Keratinocyte (primary cell): ENCODE data around the gene FLAD1. TPM values are rescaled to one million over a fixed set of nuclear protein-coding genes. Genes with fewer than 3 reads are reported as not detected.

Experiments
- DNase-seq: peaks from one replicate; pipeline ENCODE4 v3.0.0-alpha.2; 2011; ENCODE audit warnings: low read depth, missing footprints, low spot score
- FAIRE-seq: peaks from 2 replicates; lab custom pipeline; 2011; peaks lifted over from hg19 to GRCh38; lab: Jason Lieb, UNC
- H2AFZ ChIP-seq: 2 replicates; pipeline ENCODE4 v1.6.0; 2012; ENCODE audit warnings: low read length, control low read depth, inconsistent platforms; ENCODE audit not compliant: control insufficient read depth
- H3K27ac ChIP-seq: 2 replicates; pipeline ENCODE4 v1.5.1; 2011; ENCODE audit warnings: low read length; ENCODE audit not compliant: control insufficient read depth, insufficient read depth
- H3K27me3 ChIP-seq: 3 replicates; pipeline ENCODE4 v1.6.0; 2011; ENCODE audit warnings: low read length; ENCODE audit not compliant: control insufficient read depth, insufficient read depth; ENCODE audit errors: extremely low read depth
- H3K36me3 ChIP-seq, 2 experiments: 2 replicates in 1 of 2; 3 replicates in 1 of 2; pipeline ENCODE4 v1.5.1; 2011; ENCODE audit warnings: low read length in 2 of 2, mild to moderate bottlenecking in 1 of 2; ENCODE audit not compliant: control insufficient read depth in 2 of 2, insufficient read depth in 2 of 2; ENCODE audit errors: extremely low read depth in 1 of 2
- H3K4me1 ChIP-seq: 3 replicates; pipeline ENCODE4 v1.5.1; 2011; ENCODE audit warnings: low read length; ENCODE audit not compliant: control insufficient read depth, insufficient read depth; ENCODE audit errors: extremely low read depth
- H3K4me2 ChIP-seq: 3 replicates; pipeline ENCODE4 v1.6.0; 2011; ENCODE audit warnings: low read depth, low read length; ENCODE audit not compliant: control insufficient read depth, insufficient read depth; ENCODE audit errors: extremely low read depth
- H3K4me3 ChIP-seq, 3 experiments: fragments of 200-600 bp in 1 of 3; sonication (generic) in 1 of 3; 2 replicates in 2 of 3; 3 replicates in 1 of 3; pipeline ENCODE4 v1.5.1; 2011 to 2016; ENCODE audit warnings: low read length in 3 of 3, mild to moderate bottlenecking in 3 of 3, control low read depth in 2 of 3, inconsistent platforms in 1 of 3, low read depth in 1 of 3, mixed read lengths in 1 of 3, mixed run types in 1 of 3, moderate library complexity in 1 of 3; ENCODE audit not compliant: control insufficient read depth in 2 of 3, insufficient read depth in 2 of 3; ENCODE audit errors: extremely low read depth in 1 of 3
- H3K79me2 ChIP-seq: 2 replicates; pipeline ENCODE4 v1.6.0; 2012; ENCODE audit warnings: low read length; ENCODE audit not compliant: control insufficient read depth, insufficient read depth
- H3K9ac ChIP-seq: 3 replicates; pipeline ENCODE4 v1.6.0; 2011; ENCODE audit warnings: low read length; ENCODE audit not compliant: control insufficient read depth, insufficient read depth; ENCODE audit errors: extremely low read depth
- H3K9me1 ChIP-seq: 3 replicates; pipeline ENCODE4 v1.6.0; 2011; ENCODE audit warnings: low read length; ENCODE audit not compliant: control insufficient read depth, insufficient read depth; ENCODE audit errors: extremely low read depth
- H3K9me3 ChIP-seq: 2 replicates; pipeline ENCODE4 v1.5.1; 2012; ENCODE audit warnings: low read depth, low read length; ENCODE audit not compliant: control insufficient read depth
- H4K20me1 ChIP-seq: 3 replicates; pipeline ENCODE4 v1.6.0; 2011; ENCODE audit warnings: low read length; ENCODE audit not compliant: control insufficient read depth, insufficient read depth; ENCODE audit errors: extremely low read depth
- CTCF ChIP-seq, 3 experiments: IDR thresholded peaks in 1 of 3; conservative IDR thresholded peaks in 1 of 3; optimal IDR thresholded peaks in 1 of 3; 2 replicates in 2 of 3; 3 replicates in 1 of 3; pipeline versions ENCODE3 to v1.5.1; 2011; ENCODE audit warnings: low read length in 3 of 3, mild to moderate bottlenecking in 3 of 3, moderate library complexity in 2 of 3, control low read depth in 1 of 3, inconsistent platforms in 1 of 3; ENCODE audit not compliant: insufficient read depth in 2 of 3; ENCODE audit errors: extremely low read depth in 1 of 3
- EZH2 ChIP-seq: IDR thresholded peaks from one replicate; pipeline ENCODE4 v1.6.1; 2012; ENCODE audit warnings: inconsistent platforms, mild to moderate bottlenecking, low read length, moderate library complexity
- dilution Hi-C: fragments of 300-500 bp; cut with MboI; formaldehyde crosslinking; loops from one replicate; pipeline ENCODE4 v1.7.0; 2020; ENCODE audit warnings: low sequenced_read_pairs; ENCODE audit not compliant: extremely low pct_ligation_motif_present
- polyA plus RNA-seq, 5 experiments: library from polyadenylated mRNA; depleted of rRNA in 3 of 5; stranded (reverse) in 3 of 5; stranded (forward) in 1 of 5; unstranded in 1 of 5; fragments of >200 nt; gene quantifications; 1 replicate in 1 of 5; 2 replicates in 3 of 5; 3 replicates in 1 of 5; pipeline versions ENCODE4 v1.2.1 to v1.2.3, GENCODE V29; 2011 to 2012; ENCODE audit warnings: missing spikeins in 2 of 5, low read depth in 1 of 5, low replicate concordance in 1 of 5

Gene FLAD1
- polyA plus RNA-seq, 1 donor (not counting 4 experiments of a cell fraction or from before 2014, with no cell fraction given), result 51.4 TPM

GRCh38 chr1:154998201-154998780 is 15.1 kb downstream of the FLAD1 start:
- no peak overlapping the region for H3K27ac ChIP-seq
- H2AFZ ChIP-seq, result no peak overlapping the region
- no peaks in the 10 kb centered on the region for H3K9me1 ChIP-seq
- H3K9me3 ChIP-seq, result no peaks in the 10 kb centered on the region
- no peak overlapping the region for H3K4me3 ChIP-seq
- DNase-seq (no peak), FAIRE-seq (no peak)
- H4K20me1 ChIP-seq, result no peaks in the 10 kb centered on the region
- H3K36me3 ChIP-seq, result no peaks in the 10 kb centered on the region
- peaks cover 7% of the 10 kb centered on the region for H3K79me2 ChIP-seq
- dilution Hi-C loops, result no loop called here
- no peak overlapping the region for H3K9ac ChIP-seq
- H3K27me3 ChIP-seq, result no peaks in the 10 kb centered on the region
- H3K4me2 ChIP-seq, result no peak overlapping the region
- TF ChIP-seq CTCF (optimal IDR thresholded peaks at IDR 0.05 in 1 of 3, IDR thresholded peaks at IDR 0.05 in 1 of 3, conservative IDR thresholded peaks at IDR 0.05 in 1 of 3; ENCODE audit: extremely low read depth in 1 of 3, insufficient read depth in 2 of 3, low read length in 3 of 3), result peak in 1 of 3 experiments; percentile 14
- TF ChIP-seq EZH2, result no peak
- peaks cover 14% of the 10 kb centered on the region for H3K4me1 ChIP-seq

GRCh38 chr1:154998818-154999570 is 15.8 kb downstream of the FLAD1 start:
- Histone ChIP-seq H3K9me1 (no peaks in the 10 kb centered on the region), H3K4me2 (peak overlapping the region; percentile 58), H3K9ac (no peak overlapping the region), H3K4me3 (peak overlapping the region in 1 of 3 experiments; percentile 38), H3K79me2 (peaks cover 12% of the 10 kb centered on the region), H3K9me3 (no peaks in the 10 kb centered on the region), H3K27ac (no peak overlapping the region), H3K36me3 (no peaks in the 10 kb centered on the region), H3K4me1 (peaks cover 14% of the 10 kb centered on the region), H4K20me1 (no peaks in the 10 kb centered on the region), H3K27me3 (no peaks in the 10 kb centered on the region), H2AFZ (peak overlapping the region; percentile 46)
- dilution Hi-C loops, result no loop called here
- TF ChIP-seq EZH2 (no peak), CTCF (optimal IDR thresholded peaks at IDR 0.05 in 1 of 3, IDR thresholded peaks at IDR 0.05 in 1 of 3, conservative IDR thresholded peaks at IDR 0.05 in 1 of 3; ENCODE audit: extremely low read depth in 1 of 3, insufficient read depth in 2 of 3, low read length in 3 of 3) (peak in 2 of 3 experiments; percentile 91 to 93)
- DNase-seq, result no peak
- peak; percentile 20 for FAIRE-seq
